IPS-11a (cell line): ENCODE results near the gene CSNK1G3.
"Not testable (repeated sequence)": the region's sequence is repeated elsewhere in the genome, so short reads cannot be mapped to it uniquely, and the experiment has no call there.

ENCODE experiments used
- H3K4me3 ChIP-seq: one replicate; pipeline ENCODE4 v1.5.1; 2013; ENCODE audit warnings: low read depth, low read length, control low read depth

Gene CSNK1G3

GRCh38 chr5:123636006-123636405 lies 124.0 kb downstream of the CSNK1G3 start:
- H3K4me3 ChIP-seq = no peak overlapping the region

- not testable (repeated sequence) for H3K4me3 ChIP-seq
These were observed 125.1 kb downstream of the CSNK1G3 start for GRCh38 chr5:123637028-123637427.

- no peak overlapping the region for H3K4me3 ChIP-seq
These were observed 127.3 kb downstream of the CSNK1G3 start for GRCh38 chr5:123639244-123639643.

- no peak overlapping the region for H3K4me3 ChIP-seq
These were observed 133.1 kb downstream of the CSNK1G3 start for GRCh38 chr5:123645024-123645603.

- H3K4me3 ChIP-seq = no peak overlapping the region
These were observed 135.1 kb downstream of the CSNK1G3 start for GRCh38 chr5:123647066-123647465.

GRCh38 chr5:123651234-123651633 lies 139.3 kb downstream of the CSNK1G3 start:
- no peak overlapping the region for H3K4me3 ChIP-seq

GRCh38 chr5:123659011-123659410 lies 147.0 kb downstream of the CSNK1G3 start:
- no peak overlapping the region for H3K4me3 ChIP-seq

GRCh38 chr5:123659495-123659894 lies 147.5 kb downstream of the CSNK1G3 start:
- no peak overlapping the region for H3K4me3 ChIP-seq

GRCh38 chr5:123664961-123665360 lies 153.0 kb downstream of the CSNK1G3 start:
- H3K4me3 ChIP-seq = no peak overlapping the region

GRCh38 chr5:123665822-123666371 lies 153.9 kb downstream of the CSNK1G3 start:
- no peak overlapping the region for H3K4me3 ChIP-seq
